ENCODE data around the gene HOXA5.

The HOXA5 gene

GRCh38 chr7:27115221-27116026 is 28.1 kb downstream of the HOXA5 start:
- peaks cover 57% of the 10 kb centered on the region for H3K36me3 Mint-ChIP-seq (ENCODE audit: low read depth)
- TF ChIP-seq CTCF (IDR thresholded peaks at IDR 0.05; ENCODE audit: unreplicated experiment in 3 of 3) = no peak
- no peaks in the 10 kb centered on the region for H3K9me3 Mint-ChIP-seq
- H3K27me3 Mint-ChIP-seq (ENCODE audit: low read depth) = peaks cover 11% of the 10 kb centered on the region
- H3K27ac Mint-ChIP-seq = peak overlapping the region; percentile 98 to 100 (median 99)
- H3K4me1 Mint-ChIP-seq = peaks cover 67% of the 10 kb centered on the region
- H3K4me3 Mint-ChIP-seq = peak overlapping the region; percentile 90 to 93 (median 91)

GRCh38 chr7:27114881-27115220 is 28.6 kb downstream of the HOXA5 start:
- Mint-ChIP-seq H3K27ac (peak overlapping the region; percentile 98 to 100 (median 99)), H3K4me1 (peaks cover 65% of the 10 kb centered on the region), H3K36me3 (ENCODE audit: low read depth) (peaks cover 55% of the 10 kb centered on the region), H3K9me3 (no peaks in the 10 kb centered on the region), H3K27me3 (ENCODE audit: low read depth) (peaks cover 13% of the 10 kb centered on the region), H3K4me3 (peak overlapping the region; percentile 90 to 93 (median 91))
- TF ChIP-seq CTCF (IDR thresholded peaks at IDR 0.05; ENCODE audit: unreplicated experiment in 3 of 3) = no peak

- no peak for TF ChIP-seq CTCF (IDR thresholded peaks at IDR 0.05; ENCODE audit: unreplicated experiment in 3 of 3)
- H3K36me3 Mint-ChIP-seq (ENCODE audit: low read depth) = peaks cover 55% of the 10 kb centered on the region
- peak overlapping the region; percentile 90 to 93 (median 91) for H3K4me3 Mint-ChIP-seq
- H3K4me1 Mint-ChIP-seq = peaks cover 65% of the 10 kb centered on the region
- no peaks in the 10 kb centered on the region for H3K9me3 Mint-ChIP-seq
- H3K27ac Mint-ChIP-seq = peak overlapping the region; percentile 98 to 100 (median 99)
- H3K27me3 Mint-ChIP-seq (ENCODE audit: low read depth) = peaks cover 15% of the 10 kb centered on the region
Measured at GRCh38 chr7:27113991-27114769, 29.3 kb downstream of the HOXA5 start.

GRCh38 chr7:27112955-27113949 is 30.2 kb downstream of the HOXA5 start:
- Mint-ChIP-seq H3K27me3 (ENCODE audit: low read depth) (peaks cover 13% of the 10 kb centered on the region), H3K4me3 (peak overlapping the region; percentile 96 to 99 (median 96)), H3K4me1 (peaks cover 65% of the 10 kb centered on the region), H3K27ac (peak overlapping the region; percentile 99 to 100 (median 100)), H3K36me3 (ENCODE audit: low read depth) (peaks cover 54% of the 10 kb centered on the region), H3K9me3 (no peaks in the 10 kb centered on the region)
- no peak for TF ChIP-seq CTCF (IDR thresholded peaks at IDR 0.05; ENCODE audit: unreplicated experiment in 3 of 3)

- Mint-ChIP-seq H3K4me1 (peaks cover 64% of the 10 kb centered on the region), H3K27ac (peak overlapping the region; percentile 99 to 100 (median 100)), H3K27me3 (ENCODE audit: low read depth) (peaks cover 9% of the 10 kb centered on the region), H3K4me3 (peak overlapping the region; percentile 96 to 99 (median 96)), H3K36me3 (ENCODE audit: low read depth) (peaks cover 53% of the 10 kb centered on the region), H3K9me3 (no peaks in the 10 kb centered on the region)
- no peak for TF ChIP-seq CTCF (IDR thresholded peaks at IDR 0.05; ENCODE audit: unreplicated experiment in 3 of 3)
Measured at GRCh38 chr7:27112361-27112760, 31.1 kb downstream of the HOXA5 start.

Measured in nephron (organoid).